AML-193 (cell line): ENCODE data around the gene SLC25A12.
A peak's percentile ranks its signal among the peaks of the same experiment; 100 is the strongest.
"Not testable (repeated sequence)": the region's sequence is repeated elsewhere in the genome, so short reads cannot be mapped to it uniquely, and the experiment has no call there.

Source experiments
- DNase-seq, 2 experiments: peaks; one replicate each; lab custom pipeline; 2025; lab: John Stamatoyannopoulos, UW

The SLC25A12 gene

DNA sequence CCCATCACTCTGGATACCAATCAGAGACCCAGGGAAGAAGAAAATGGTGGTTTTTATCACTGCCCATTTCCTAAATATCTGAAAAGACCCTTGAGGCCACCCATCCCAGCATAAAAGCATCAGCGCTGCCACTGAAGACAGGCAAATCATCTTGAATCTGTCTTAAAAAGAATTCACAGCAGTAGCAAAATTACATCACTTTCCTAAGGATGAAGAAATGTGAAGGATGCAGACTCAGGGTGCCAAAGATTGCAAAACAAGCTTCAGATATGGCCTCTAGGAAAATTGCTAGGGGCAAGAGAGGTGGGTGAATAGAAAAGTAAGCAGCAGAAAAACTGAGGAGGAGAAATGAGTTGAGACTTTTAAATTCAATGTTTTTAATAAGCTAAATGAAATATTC, 70.0 kb downstream of the SLC25A12 start:
- peak; percentile 80 to 89 for DNase-seq

DNA sequence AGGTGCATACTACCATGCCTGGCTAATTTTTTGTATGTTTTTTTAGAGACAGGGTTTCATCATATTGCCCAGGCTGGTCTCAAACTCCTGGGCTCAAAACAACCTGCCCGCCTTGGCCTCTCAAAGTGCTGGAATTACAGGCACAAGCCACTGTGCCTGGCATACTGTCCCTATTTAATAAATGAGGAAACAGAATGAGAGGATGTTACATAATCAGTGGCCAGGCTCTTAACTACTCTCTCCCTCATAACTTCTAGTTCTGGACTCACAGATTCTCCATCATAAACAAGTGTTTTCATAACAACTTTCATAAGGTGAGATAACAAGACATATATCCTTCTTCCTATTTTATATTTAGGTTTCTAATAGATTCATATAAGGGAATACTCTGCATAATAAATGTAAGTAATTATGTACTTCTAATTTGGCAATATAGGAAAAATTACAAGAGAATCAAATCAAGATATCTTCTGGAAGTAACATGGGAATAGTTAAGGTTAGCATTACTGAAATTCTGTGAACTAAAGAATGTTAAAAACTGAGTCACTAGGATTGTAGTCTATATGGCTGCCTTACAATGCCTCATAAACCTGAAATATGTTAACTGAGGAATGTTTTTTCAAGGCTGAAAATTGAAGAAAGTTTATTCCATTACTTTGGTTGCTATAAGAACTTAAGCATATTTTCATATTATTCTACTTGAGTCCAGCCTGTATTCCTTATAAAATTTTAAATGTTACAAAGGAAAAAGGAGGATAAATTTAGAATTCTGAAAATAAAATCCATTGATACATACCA, 71.3 kb downstream of the SLC25A12 start:
- peak; percentile 66 to 80 for DNase-seq

DNA sequence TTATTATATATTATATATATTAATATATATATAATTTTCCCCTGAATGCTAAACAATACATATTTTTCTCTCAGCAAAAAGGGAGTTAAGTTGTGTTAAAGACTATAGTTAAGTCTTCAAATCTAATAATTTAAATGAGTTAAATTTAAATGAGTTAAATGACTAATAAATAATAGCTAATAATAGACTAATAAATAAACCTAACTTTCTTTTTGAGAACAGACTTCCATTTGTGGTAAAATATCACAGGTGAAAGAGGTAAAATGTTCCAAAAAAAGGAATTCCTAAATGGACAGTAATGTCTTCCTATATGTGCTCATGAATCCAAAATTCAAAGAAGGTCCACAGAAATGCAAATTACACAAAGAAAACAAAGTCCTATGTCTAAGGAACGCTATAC, 74.6 kb downstream of the SLC25A12 start:
- DNase-seq: no peak

DNA sequence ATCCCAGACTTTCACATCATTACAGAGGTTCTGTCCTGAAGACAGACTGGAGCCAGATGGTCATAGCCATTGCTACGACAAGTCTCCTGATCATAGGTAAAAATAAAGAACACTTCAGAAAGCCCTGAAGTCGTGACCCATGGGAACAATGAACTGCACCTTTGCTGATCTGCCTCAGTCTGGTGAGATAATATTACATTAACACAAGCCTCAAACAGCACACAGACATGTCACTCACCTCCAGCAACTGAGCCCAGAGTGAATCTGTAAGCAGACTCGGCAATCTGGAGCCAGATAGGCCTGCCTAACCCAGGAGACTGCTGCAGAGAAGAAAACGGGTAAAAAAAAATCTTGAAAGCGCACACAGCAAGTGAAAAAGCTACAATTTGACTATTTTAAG, 79.2 kb downstream of the SLC25A12 start:
- no peak for DNase-seq

DNA sequence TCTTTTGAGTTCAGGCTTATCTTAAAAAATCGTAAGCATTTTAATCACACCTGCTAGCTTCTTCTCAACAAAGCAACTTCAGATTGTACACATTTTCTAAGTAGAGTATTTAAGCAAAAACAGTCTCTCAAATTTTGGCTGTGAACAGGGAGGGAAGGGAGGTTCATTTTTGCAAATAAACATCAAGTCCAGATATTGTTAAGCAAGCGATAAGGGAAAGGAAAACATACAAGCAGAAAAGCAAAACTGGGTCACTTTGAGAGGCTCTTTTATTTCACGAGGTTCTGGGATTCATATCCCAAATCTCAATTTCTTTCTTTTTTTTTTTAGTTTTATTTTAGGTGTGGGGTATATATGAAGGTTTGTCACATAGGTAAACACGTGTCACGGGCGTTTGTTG, 79.9 kb downstream of the SLC25A12 start:
- DNase-seq: no peak

DNA sequence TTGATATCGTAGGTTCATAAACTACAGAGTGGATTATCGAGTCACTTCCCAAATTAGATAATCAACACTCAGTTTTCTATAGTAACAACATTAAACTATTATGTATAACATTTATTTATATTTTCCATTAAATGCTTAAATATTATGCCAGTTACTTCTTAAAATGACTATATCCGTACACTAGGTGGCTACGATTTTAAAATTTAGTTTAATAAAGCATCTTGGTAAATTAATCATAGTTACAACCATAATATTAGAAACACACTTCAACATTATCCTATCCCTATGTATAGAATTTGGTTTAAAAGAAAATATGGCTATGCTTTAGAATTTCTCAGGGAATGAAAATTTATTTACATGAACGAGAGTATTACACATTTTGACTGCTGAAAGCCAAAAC, 80.3 kb downstream of the SLC25A12 start:
- DNase-seq: no peak

DNA sequence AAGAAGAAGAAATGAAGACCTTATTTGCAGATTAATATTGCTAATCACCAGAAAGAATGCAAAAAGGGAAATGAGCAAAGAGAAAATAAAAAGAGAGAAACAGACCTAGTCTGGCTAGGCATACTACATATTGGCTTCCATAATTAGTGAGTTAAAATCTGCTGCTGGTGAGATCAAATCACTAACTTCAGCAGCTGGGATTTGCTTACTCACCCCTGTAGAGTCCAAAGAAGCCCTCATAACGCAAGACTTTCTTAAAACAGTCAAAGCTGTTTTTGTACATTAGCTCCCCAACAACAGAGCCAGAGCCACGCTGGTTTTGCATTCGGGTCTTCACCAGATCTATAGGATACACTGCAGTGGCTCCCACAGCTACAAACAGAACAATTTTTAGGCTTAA, 80.9 kb downstream of the SLC25A12 start:
- no peak for DNase-seq

DNA sequence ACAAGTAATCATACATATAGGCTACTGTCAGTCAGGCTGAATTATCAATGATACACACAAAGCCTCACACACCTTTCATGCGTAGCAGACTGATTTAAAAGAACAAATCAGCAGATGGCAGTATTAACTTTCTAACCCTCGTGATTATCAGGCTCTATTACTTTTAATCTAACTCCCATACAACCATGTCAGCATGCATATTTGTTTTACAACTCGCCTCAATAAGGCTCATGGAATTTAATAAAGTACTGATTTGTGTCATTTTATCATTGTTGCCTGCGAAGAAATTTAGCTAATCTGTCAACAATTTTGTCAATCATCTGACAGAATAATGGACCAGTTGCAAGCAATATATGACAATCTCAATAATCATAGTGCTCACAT, 82.8 kb downstream of the SLC25A12 start:
- DNase-seq: peak; percentile 33 to 40

DNA sequence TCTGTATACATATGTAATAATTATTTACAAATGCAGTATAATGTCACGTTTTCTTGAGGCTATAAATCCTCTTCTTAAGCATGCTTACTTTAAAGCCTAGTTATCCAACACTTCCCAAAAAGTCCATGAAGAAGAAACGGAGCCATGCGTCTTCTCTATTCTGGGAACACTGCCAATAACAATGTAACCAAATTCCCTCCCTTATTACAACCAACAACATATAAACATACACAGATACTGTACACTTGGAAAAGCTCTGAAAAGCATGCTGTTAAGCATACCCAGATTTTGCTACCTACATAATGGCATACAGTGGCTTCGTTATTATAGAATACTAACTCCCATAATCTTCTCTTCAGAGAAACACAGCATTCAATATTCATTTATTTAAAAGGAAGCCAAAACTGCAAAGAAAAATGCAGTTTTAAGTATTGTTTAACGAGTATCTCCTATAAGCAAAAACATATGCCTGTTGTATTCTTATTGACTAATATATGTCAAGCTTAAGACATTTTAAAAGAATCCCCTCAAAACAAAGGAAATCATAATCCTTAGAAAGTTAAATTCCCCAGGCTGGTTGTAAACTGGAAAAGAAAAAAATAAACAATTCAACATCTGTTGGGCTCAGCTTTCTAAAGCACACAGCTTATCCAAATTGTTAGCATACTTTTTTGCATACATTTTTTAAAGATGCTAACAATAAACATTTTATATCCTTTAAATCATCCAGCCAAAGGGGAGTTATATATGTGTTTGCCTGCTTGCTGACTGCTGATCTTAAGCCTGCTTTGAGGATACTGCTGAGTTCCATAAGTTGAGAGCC, 83.4 kb downstream of the SLC25A12 start:
- no peak for DNase-seq

DNA sequence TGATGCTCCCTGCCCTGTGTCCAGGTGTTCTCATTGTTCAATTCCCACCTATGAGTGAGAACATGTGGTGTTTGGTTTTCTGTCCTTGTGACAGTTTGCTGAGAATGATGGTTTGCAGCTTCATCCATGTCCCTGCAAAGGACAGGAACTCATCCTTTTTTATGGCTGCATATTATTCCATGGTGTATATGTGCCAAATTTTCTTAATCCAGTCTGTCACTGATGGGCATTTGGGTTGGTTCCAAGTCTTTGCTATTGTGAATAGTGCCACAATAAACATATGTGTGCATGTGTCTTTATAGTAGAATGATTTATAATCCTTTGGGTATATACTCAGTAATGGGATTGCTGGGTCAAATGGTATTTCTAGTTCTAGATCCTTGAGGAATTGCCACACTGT, 85.2 kb downstream of the SLC25A12 start:
- not testable (repeated sequence) for DNase-seq

DNA sequence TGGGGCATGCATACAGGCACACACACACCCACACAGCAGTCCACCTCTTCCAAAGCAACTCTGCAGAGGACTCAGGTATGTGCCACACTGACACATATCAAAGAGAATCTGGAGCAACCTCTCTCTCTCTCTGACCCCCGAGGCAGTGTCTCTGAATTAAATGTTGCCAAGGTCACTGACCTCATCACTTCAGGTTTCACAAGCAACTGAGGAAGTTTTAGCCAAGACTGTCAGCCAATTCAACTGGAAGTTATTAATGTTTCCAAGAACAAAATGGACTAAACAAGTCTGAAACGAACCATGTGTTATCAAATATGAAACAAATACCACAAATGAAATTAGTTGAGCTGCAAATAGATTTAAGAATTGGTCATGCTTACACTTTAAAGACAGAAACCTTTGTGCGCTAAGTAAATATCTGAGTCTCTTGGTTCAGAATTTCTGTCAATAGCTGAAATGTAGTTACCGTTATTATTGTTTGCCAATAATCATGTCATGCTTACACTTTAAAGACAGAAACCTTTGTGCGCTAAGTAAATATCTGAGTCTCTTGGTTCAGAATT, 86.1 kb downstream of the SLC25A12 start:
- DNase-seq: no peak

DNA sequence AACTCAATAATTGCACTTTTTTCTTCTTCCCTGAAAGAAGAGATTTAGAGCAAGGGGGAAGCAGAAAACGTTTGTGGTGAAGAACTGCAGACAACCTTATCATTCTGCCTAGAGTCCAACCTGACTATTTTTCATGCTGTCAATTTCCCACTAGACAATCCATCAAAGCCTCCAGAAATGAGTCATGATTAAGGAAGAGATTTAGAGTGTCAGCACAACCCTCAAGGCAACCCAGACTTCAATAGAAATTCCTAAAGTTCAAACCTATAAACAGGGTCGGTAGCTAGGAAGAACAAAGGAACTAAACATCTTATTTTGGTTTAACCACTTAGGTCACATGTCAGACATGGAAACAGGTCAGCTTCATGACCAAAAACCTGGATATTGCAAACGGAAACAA, 86.9 kb downstream of the SLC25A12 start:
- no peak for DNase-seq

DNA sequence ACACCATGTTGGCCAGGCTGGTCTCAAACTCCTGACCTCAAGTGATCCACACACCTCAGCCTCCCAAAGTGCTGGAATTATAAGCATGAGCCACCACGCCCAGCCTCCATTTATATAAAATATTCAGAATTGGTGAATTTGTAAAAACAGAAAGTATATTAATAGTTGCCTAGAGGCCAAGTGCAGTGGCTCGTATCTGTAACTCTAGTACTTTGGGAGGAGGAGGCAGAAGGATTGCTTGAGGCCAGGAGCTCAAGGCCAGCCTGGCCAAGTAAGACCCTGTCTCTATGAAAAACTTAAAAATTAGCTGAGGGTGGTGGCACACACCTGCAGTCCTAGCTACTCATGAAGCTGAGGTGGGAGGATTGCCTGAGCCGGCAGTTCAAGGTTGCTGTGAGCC, 89.6 kb downstream of the SLC25A12 start:
- DNase-seq: no peak

DNA sequence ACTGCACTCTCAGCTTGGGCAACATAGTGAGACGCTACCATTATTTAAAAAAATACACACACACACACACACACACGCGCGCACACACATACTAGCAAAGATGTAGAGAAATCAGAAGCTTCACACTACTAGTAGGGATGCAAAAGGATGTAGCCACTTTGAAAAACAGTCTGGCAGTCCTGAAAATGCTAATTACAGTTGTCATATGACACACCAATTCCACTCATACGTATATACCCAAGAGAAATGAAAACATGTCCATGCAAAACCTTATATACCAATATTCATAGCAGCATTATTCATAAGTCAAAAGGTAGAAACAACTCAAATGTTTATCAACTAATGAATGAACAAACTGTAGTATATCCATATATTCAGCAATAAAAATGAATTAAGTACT, 90.3 kb downstream of the SLC25A12 start:
- no peak for DNase-seq

DNA sequence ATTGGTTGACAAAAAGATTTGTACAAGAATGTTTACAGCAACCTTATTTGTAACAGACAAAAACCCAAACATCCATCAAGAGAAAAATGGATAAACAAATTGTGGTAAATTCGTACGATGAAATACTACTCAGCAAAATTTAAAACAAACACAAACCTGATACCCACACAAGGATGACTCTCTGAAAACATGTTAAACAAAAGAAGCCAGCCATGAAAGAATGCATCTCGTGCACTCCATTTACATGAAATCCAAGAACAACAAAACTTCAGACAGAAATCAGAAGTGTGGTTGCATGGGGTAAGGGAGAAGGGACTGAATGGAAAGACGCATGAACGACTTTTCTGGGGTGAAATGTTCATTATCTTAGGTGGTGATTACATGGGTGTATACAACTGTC, 93.4 kb downstream of the SLC25A12 start:
- no peak for DNase-seq

DNA sequence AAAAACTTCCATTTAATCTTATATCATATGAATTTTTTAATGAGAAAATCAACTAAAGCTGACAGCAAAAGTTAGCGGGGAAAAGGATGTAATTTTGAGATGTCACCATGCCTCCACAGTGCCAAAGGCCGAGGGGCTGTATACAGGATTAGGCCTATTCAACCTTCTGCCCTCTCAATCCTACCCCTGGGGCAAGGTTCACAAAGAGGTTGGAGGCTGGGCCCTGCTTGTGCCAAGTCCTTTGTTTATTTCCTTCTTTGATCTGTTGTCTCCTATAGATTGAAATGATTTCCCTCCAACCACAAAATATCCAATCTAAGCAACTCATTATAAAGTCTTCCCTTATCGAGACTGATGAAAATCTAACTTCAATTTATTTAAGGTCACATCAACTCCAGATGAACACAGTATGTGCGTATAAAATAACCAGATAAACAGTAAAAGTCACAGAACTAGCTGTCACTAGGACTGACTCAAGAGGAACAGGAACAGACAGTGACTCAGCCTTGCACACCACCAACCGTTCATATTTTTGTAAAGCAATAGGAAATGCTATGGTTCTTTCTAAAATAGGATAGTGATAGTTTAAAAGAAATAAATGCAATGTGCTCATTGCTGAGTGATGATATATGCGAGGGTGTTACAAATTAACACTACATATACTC, 95.8 kb downstream of the SLC25A12 start:
- peak; percentile 91 to 94 for DNase-seq

DNA sequence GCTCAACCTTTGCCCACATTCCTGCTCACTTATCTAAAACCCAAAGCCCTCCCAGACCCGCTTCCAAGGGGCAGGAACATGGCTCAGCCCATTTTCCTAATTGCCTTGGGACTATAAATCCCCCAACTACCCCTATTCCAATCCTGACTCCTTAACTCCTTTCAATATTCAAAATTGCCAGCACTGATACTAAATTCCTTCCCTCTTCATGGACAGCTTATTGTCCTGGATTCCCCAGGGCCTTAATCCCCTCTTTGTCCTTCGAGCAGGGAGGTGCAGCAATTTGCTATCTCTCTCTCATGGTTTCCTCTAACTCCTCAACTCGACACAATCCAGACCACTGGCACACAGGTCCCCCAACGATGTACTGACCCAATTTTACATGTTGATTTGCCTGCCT, 99.1 kb downstream of the SLC25A12 start:
- DNase-seq: no peak

DNA sequence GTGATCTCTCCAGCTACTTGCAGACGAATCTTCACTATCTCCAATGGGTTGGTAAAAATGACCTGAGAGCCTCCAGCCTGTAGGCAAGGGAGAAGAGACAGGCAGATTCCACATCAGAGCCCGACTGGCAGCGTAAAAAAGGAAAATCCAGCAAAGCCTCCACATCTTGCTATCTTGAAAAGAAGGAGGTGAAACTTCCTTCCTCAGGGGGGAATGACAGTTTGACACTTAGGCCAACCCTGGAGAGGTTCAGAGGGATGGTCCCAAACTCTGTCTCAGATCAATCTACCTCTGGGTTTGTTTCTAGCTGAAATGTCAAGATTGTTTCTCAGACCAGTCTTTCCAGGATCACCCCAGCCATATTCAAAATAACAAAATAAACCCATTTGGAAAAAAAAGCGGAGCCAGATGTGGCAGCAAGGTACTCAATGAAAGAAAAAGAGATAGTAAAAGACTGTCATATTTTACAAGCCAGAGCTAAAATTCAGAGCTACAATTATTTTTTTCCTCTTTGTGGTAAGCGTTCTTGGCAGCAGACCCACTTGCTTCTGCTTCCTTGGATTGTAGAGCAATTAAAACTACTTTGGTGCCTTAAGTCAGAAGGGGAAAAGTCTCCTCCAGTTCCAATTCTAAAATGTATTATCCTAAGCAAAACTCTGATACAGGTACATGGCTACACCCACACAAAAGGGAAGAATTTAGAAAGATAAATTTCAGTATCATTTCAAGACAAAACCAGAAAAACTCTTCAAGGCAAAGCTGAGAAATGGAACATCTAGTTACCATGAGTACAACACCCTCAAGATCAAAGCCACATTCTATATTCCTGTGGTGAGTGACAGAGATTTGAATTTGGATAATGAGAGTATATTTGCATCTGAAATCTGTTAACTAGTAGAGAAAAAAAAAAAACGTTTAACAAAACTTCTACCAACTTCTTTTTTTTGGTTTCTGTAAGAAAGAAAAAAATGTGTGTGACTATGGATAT, 100.1 kb downstream of the SLC25A12 start:
- DNase-seq: no peak

DNA sequence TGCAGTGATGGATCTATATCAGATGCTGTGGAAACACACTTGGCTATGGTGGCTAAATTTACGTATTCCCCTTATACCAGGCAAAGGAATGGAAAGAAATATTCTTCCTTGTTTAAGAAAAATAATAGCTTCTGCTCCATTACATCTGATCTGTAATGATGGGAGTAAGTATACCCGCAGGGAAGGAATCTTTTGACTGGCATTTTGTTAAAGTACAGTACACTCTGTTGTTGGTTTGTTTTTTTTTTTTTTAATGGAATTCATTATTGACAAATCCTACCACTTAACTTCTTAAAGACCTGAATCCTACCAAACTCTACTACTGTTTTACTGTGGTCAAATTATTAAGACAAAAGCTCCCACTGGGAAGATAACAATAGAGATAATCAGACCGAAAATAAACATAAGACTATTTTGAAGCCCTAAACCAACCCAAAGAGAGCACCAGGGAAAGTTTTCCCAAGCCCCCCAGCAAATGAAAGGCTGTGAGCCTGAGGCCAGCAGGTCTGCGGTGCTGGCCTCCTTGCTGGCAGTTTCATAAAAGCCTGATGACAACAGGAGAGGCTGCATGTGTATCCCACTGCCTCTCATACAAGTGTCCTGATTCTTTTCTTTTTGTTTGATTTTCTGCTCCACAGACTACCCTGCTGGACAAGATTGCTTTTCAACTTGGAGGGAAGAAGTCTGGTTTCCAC, 101.0 kb downstream of the SLC25A12 start:
- DNase-seq: no peak

DNA sequence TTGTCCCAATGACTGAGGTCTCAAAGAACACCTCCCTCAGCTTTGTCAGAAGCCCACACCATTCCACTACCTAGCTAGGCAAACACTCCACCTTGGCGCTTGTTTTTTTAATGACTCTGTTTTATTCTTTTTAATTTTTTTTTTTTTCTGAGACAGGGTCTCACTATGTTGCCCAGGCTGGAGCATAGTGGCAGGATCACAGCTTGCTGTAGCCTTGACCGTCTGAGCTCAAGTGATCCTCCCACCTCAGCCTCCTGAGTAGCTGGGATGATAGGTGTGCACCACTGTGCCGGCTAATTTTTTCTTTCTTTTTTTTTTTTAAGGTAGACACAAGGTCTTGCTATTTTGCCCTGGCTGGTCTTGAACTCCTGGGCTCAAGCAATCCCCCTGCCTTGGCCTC, 101.9 kb downstream of the SLC25A12 start:
- DNase-seq: no peak

DNA sequence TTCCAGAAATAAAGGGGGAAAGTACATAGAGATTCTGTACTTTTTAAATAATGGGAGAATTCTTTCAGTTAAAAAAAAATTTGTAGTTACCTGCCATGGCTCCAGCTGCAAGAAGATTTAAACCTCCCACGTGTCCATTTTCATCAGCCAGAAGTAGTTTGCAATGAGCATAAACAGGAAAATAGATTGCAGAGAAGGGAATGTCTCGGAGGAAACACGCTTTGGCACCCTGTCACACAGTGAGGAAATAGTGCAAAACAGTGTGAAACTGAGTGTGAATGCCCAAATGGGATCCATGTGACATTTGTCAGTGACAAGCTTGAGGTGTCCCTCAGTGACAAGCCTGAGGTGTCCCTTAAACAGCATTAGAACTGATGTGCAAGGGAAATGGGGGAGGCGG, 102.7 kb downstream of the SLC25A12 start:
- DNase-seq: no peak
